Inflammatory macrophage (primary cell): ENCODE data around the gene VILL.
A peak's percentile ranks its signal among the peaks of the same experiment; 100 is the strongest.
"Not testable (repeated sequence)": the region's sequence is repeated elsewhere in the genome, so short reads cannot be mapped to it uniquely, and the experiment has no call there.

Source experiments
- DNase-seq, 2 donors: peaks; one replicate each; pipeline ENCODE4 v3.0.0-alpha.2; 2020 to 2022

The VILL gene

GRCh38 chr3:38017445-38018295 lies 27.1 kb downstream of the VILL start:
- no peak for DNase-seq

GRCh38 chr3:38018296-38019266 lies 28.0 kb downstream of the VILL start:
- DNase-seq, result no peak

GRCh38 chr3:38019658-38020341 lies 29.2 kb downstream of the VILL start:
- no peak for DNase-seq

- DNase-seq, result no peak
Observed at GRCh38 chr3:38020342-38020726, 29.7 kb downstream of the VILL start.

GRCh38 chr3:38021196-38021595 lies 30.6 kb downstream of the VILL start:
- no peak for DNase-seq

- no peak for DNase-seq
Observed at GRCh38 chr3:38022301-38022700, 31.7 kb downstream of the VILL start.

- DNase-seq, result no peak
Observed at GRCh38 chr3:38022896-38023709, 32.5 kb downstream of the VILL start.

- no peak for DNase-seq
Observed at GRCh38 chr3:38026856-38027255, 36.3 kb downstream of the VILL start.

- DNase-seq, result no peak
Observed at GRCh38 chr3:38027466-38028465, 37.2 kb downstream of the VILL start.

- DNase-seq, result no peak
Observed at GRCh38 chr3:38028621-38029361, 38.2 kb downstream of the VILL start.

- peak; percentile 60 to 62 for DNase-seq
Observed at GRCh38 chr3:38029400-38030125, 39.0 kb downstream of the VILL start, which contains the start of gene PLCD1. PLCD1 (minus strand) TSS chr3:38029642; CDS start chr3:38029539, 103 bp downstream.

- no peak for DNase-seq
Observed at GRCh38 chr3:38030126-38031021, 39.8 kb downstream of the VILL start.

- DNase-seq, result peak; percentile 51 to 59
Observed at GRCh38 chr3:38031022-38031994, 40.7 kb downstream of the VILL start.

GRCh38 chr3:38032328-38032865 lies 41.8 kb downstream of the VILL start:
- no peak for DNase-seq

GRCh38 chr3:38033586-38033985 lies 43.0 kb downstream of the VILL start:
- DNase-seq, result not testable (repeated sequence)

- not testable (repeated sequence) for DNase-seq
Observed at GRCh38 chr3:38034335-38034734, 43.7 kb downstream of the VILL start.
